GM21786 (cell line): Measurements from ENCODE around the gene TMTC1.

Source experiments
- ATAC-seq: cut with Tn5 transposase; IDR thresholded peaks from one replicate; pipeline ENCODE4 v1.9.1; 2021; ENCODE audit not compliant: unreplicated experiment

The TMTC1 gene

DNA sequence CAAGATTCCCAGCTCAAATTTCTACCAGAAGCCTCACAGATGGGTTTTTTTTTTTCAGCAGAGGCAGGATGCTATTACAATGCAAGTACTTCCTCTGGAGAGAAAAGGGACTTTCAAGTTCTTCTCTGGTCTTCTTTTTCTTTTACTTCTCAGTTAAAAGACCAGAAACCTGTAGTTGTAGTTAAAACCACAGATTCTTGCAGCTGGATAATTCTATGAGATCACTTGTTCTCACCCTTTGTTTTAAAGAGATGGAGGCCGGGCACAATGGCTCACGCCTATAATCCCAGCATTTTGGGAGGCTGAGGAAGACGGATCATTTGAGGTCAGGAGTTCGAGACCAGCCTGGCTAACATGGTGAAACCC, 238.7 kb downstream of the TMTC1 start:
- ATAC-seq = peak; percentile 88

GRCh38 chr12:29544428-29545101, 239.2 kb downstream of the TMTC1 start:
- ATAC-seq = peak; percentile 34

- ATAC-seq = no peak
These were observed 240.7 kb downstream of the TMTC1 start for GRCh38 chr12:29543036-29543435.

DNA sequence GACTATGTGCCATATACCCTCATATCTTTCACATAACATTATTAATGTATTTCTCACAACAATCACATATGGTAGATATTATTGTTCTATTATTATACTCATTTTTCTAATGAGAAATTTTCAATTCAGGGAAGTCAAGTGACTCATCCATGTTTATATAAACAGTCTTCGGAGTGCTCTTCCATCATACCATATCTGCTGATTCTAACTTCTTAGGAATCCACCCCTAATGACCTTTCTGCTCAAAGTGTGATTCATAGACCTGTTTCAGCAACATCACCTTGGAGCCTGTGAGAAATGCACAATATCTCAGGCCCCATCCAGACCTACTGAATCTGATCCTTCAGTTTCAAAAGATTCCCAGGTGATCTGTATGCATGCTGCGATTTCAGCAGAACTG, 246.4 kb downstream of the TMTC1 start:
- no peak for ATAC-seq

- no peak for ATAC-seq
These were observed 248.8 kb downstream of the TMTC1 start for GRCh38 chr12:29534935-29535334.

GRCh38 chr12:29533815-29534489, 249.8 kb downstream of the TMTC1 start:
- ATAC-seq = no peak

DNA sequence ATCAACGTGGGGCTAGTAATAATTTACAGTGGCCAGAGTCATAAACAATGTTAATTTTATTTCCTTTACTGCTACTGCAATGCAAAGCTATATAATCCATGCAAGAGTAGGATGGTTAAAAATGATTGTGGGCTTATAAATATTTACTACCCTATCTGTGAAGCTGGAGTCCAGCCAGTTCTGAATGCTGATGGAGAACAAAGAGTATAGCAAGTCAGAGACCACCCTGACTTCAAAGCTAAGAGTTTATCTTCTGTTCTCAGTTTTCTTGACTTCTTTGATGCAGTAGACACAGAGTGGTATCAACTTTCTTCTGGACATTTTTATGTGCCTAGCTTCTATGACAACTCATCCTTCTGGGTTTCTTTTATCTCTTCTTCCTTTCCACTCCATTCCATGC, 252.3 kb downstream of the TMTC1 start:
- ATAC-seq = no peak

GRCh38 chr12:29530436-29530835, 253.3 kb downstream of the TMTC1 start:
- ATAC-seq = no peak

- ATAC-seq = no peak
These were observed 255.6 kb downstream of the TMTC1 start for GRCh38 chr12:29528161-29528560.

DNA sequence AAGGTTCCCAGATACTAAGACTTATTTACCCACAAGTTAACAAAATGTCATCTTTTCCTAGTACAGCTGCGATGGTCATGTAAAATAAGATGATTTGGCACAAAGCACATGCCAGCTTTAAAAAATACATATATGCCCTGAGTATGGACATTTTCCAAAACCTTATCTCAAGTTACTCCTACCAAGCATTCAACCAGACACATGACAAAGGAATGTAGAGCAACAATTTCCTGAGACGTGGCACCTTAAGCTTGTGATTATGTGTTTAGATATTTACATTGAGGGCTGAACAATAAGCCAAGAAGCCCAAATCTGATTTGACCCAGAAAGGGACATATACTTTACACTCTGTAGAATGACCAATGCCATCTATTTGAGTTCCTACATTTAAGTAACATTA, 261.8 kb downstream of the TMTC1 start:
- ATAC-seq = no peak

- no peak for ATAC-seq
These were observed 264.1 kb downstream of the TMTC1 start for GRCh38 chr12:29519585-29520182.

DNA sequence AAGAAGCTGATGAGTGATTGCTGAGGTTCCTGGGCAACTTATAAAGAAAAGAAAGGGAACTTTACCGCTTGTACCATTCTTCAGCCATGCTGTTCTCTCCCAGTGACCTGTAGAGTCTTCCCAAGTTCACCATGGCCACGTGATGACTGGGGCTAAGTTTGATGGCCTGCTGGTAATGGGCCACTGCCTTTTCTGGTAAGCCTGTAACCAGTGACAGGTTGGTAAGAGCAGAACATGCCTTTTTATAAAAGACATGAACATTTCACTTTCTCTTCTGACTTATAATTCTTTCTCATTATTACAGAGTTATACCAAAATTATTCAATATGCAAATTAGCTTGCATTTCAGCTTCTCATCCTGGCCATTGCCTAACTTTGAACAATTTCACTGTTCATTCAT, 265.3 kb downstream of the TMTC1 start:
- no peak for ATAC-seq

- no peak for ATAC-seq
These were observed 266.5 kb downstream of the TMTC1 start for GRCh38 chr12:29517264-29517663.

GRCh38 chr12:29516431-29516875, 267.3 kb downstream of the TMTC1 start:
- ATAC-seq = no peak

DNA sequence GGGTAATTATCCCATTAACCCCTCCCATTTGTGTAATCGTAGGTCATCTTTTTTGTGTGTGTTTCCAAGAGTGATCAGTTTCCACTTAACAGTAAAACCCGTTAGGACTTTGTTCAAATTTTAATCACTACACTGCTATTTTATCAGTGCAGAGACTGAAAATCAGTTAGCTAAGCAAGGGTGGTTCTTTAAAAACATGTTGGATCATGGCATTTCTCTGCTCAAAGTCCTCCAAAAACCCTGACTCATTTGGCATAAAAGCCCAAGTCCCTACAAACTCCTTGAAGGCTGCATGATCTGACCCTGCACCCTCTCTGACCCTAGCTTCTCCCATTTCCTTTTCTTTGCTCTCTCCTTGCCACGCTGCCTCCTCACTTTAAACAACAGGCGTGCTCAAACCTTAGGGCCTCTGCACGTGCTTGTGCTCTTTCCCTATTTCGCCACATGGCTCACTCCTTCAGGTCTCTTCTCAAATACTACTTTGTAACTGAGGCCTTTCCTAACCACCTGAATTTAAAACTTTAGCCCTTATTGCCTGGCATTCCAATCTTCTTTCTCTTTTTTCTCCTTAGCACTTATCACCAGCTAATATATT, 273.1 kb downstream of the TMTC1 start:
- ATAC-seq = no peak

GRCh38 chr12:29509503-29509902, 274.2 kb downstream of the TMTC1 start:
- ATAC-seq = no peak

GRCh38 chr12:29508949-29509348, 274.8 kb downstream of the TMTC1 start:
- no peak for ATAC-seq

DNA sequence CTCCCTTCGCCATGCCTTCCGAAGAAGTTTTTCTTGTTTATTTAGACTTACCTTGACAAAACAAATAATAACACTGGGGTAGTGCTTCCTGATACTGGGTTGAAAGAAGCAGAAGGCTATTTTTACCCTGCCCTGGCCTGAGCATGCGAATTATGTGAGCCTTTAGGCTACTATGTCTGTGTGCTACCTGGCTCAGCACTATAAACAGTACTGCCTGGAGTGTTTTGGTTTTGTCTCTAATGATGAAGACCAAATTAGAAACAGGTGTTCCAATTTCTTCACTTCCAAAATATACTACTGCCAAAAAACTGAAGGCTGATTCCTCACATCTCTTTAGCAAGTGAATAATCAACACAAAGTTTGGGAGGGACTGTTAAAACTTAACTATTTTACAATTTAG, 278.6 kb downstream of the TMTC1 start:
- ATAC-seq = no peak

GRCh38 chr12:29503283-29503682, 280.5 kb downstream of the TMTC1 start:
- no peak for ATAC-seq

- no peak for ATAC-seq
These were observed 284.5 kb downstream of the TMTC1 start for GRCh38 chr12:29499235-29499634.

GRCh38 chr12:29497588-29497987, 286.2 kb downstream of the TMTC1 start, which contains the start of gene OVCH1:
TSS of gene OVCH1 (minus strand) at chr12:29497686. CDS start at chr12:29497686, 0 bp downstream.
- ATAC-seq = no peak

GRCh38 chr12:29492891-29493290, 290.9 kb downstream of the TMTC1 start:
- no peak for ATAC-seq
